Smooth muscle cell (in vitro differentiated cells): Measurements from ENCODE around the gene CCNYL1. TPM values are rescaled to one million over a fixed set of nuclear protein-coding genes. Genes with fewer than 3 reads are reported as not detected.
"Not testable (repeated sequence)": the region's sequence is repeated elsewhere in the genome, so short reads cannot be mapped to it uniquely, and the experiment has no call there.

Experiments
- DNase-seq: peaks from one replicate; lab custom pipeline; 2025; ENCODE audit not compliant: unreplicated experiment; lab: John Stamatoyannopoulos, UW
- H2AFZ ChIP-seq: fragments of 200-600 bp; sonication (generic); 2 replicates; pipeline ENCODE4 v1.6.0; 2016; ENCODE audit warnings: antibody characterized with exemption, low read depth, mild to moderate bottlenecking
- H3F3A ChIP-seq: fragments of 200-600 bp; sonication (generic); 2 replicates; pipeline ENCODE4 v1.6.0; 2017; ENCODE audit warnings: antibody characterized with exemption, low read depth
- H3K27ac ChIP-seq: fragments of 200-600 bp; sonication (generic); 2 replicates; pipeline ENCODE4 v1.5.1; 2016; ENCODE audit warnings: low read depth, mild to moderate bottlenecking
- H3K27me3 ChIP-seq: fragments of 200-600 bp; sonication (generic); 2 replicates; pipeline ENCODE4 v1.6.1; 2016; ENCODE audit warnings: low read depth, mild to moderate bottlenecking
- H3K36me3 ChIP-seq: fragments of 200-600 bp; sonication (generic); 2 replicates; pipeline ENCODE4 v1.5.1; 2016; ENCODE audit warnings: low read depth
- H3K4me1 ChIP-seq: fragments of 200-600 bp; sonication (generic); 2 replicates; pipeline ENCODE4 v1.5.1; 2016; ENCODE audit warnings: low read depth
- H3K4me2 ChIP-seq: fragments of 200-600 bp; sonication (generic); 2 replicates; pipeline ENCODE4 v1.6.0; 2016; ENCODE audit warnings: mild to moderate bottlenecking
- H3K4me3 ChIP-seq: fragments of 200-600 bp; sonication (generic); 2 replicates; pipeline ENCODE4 v1.5.1; 2016; ENCODE audit warnings: mild to moderate bottlenecking
- H3K79me2 ChIP-seq: fragments of 200-600 bp; sonication (generic); 2 replicates; pipeline ENCODE4 v1.6.0; 2016; ENCODE audit warnings: low read depth, mild to moderate bottlenecking
- H3K9ac ChIP-seq: fragments of 200-600 bp; sonication (generic); 2 replicates; pipeline ENCODE4 v1.6.0; 2016; ENCODE audit warnings: low read depth
- H3K9me3 ChIP-seq: fragments of 200-600 bp; sonication (generic); replicated peaks from 2 replicates; pipeline ENCODE4 v1.5.1; 2016; ENCODE audit warnings: low read depth
- H4K20me1 ChIP-seq: fragments of 200-600 bp; sonication (generic); 2 replicates; pipeline ENCODE4 v1.6.0; 2016; ENCODE audit warnings: low read depth
- WGBS: methylation state at CpG from one replicate; pipeline ENCODE4 v1.1.7; 2016; ENCODE audit warnings: low lambda C conversion rate; 5-methylcytosine and 5-hydroxymethylcytosine counted together
- polyA plus RNA-seq: library from polyadenylated mRNA; unstranded; fragments of >200 nt; fragmentation: Nextera tagmentation; extraction: Ambion mirVana; gene quantifications from 2 replicates; pipeline ENCODE4 v1.2.1, GENCODE V29; 2016
- total RNA-seq: library from RNA; depleted of rRNA; stranded (reverse); fragments of >200 nt; gene quantifications from 2 replicates; pipeline ENCODE4 v1.2.3, GENCODE V29; 2014
- TF ChIP-seq, protein P1 (sequence below): fragments of 200-600 bp; sonication (generic); IDR thresholded peaks from 2 replicates; pipeline ENCODE4 v1.5.1; 2017; ENCODE audit warnings: borderline replicate concordance, mild to moderate bottlenecking, antibody characterized with exemption; ENCODE audit not compliant: insufficient read depth, poor library complexity, severe bottlenecking

The CCNYL1 gene
- total and polyA plus RNA-seq, 2 experiments from 2014 or later, result 7.2 to 15.1 TPM

DNA sequence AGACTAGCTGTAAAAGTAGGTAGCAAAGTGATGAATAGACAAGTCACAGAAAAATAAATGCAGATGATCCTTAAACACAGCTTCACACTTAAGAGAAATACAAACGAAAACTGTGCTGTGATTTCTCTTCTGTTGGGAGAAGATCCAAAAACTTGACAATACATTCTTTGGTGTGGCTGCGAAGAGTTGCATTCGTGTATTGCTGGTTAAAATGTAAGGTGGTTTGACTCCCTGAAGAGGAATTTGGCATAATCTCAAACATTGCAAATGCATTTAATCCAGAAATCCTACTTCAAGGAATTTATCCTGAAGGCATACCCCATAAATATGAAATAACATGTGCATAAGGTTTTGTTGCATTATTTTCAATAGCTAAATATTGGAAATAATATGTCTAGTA lies 7.1 kb downstream of the CCNYL1 start:
- Histone ChIP-seq H3K36me3 (no peaks in the 10 kb centered on the region), H4K20me1 (peaks cover 65% of the 10 kb centered on the region), H3K79me2 (peaks cover 42% of the 10 kb centered on the region), H3K27ac (no peak overlapping the region), H3F3A (no peaks in the 10 kb centered on the region), H3K9ac (no peak overlapping the region), H3K4me1 (no peaks in the 10 kb centered on the region), H3K4me2 (no peak overlapping the region), H3K4me3 (no peak overlapping the region), H3K9me3 (no peaks in the 10 kb centered on the region), H3K27me3 (no peaks in the 10 kb centered on the region), H2AFZ (no peak overlapping the region)
- 93% methylated on average over 3 of the region's 3 CpGs for WGBS
- DNase-seq, result no peak
- TF ChIP-seq, protein P1, sequence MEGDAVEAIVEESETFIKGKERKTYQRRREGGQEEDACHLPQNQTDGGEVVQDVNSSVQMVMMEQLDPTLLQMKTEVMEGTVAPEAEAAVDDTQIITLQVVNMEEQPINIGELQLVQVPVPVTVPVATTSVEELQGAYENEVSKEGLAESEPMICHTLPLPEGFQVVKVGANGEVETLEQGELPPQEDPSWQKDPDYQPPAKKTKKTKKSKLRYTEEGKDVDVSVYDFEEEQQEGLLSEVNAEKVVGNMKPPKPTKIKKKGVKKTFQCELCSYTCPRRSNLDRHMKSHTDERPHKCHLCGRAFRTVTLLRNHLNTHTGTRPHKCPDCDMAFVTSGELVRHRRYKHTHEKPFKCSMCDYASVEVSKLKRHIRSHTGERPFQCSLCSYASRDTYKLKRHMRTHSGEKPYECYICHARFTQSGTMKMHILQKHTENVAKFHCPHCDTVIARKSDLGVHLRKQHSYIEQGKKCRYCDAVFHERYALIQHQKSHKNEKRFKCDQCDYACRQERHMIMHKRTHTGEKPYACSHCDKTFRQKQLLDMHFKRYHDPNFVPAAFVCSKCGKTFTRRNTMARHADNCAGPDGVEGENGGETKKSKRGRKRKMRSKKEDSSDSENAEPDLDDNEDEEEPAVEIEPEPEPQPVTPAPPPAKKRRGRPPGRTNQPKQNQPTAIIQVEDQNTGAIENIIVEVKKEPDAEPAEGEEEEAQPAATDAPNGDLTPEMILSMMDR, result no peak

DNA sequence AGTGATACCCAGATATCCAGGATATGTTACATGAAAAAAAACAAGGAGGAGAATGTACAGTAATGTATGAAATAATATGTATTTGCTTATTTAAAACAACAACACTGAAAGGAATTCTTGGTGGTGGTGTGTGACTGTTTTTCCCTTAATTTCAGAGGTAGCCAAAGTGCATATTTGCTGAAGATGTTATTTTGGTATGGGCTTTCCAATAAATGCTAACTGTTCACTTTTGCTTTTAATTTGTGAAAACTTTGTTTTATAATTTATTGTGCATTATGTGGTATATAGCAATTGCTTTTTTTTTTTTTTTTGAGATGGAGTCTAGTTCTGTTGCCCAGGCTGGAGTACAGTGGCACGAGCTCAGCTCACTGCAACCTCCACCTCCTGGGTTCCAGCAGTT lies 7.6 kb downstream of the CCNYL1 start:
- TF ChIP-seq, protein P1, result no peak
- DNase-seq, result no peak
- H3K27me3 ChIP-seq, result no peaks in the 10 kb centered on the region
- H3K4me2 ChIP-seq, result no peak overlapping the region
- H4K20me1 ChIP-seq, result peaks cover 63% of the 10 kb centered on the region
- no peaks in the 10 kb centered on the region for H3K36me3 ChIP-seq
- no peaks in the 10 kb centered on the region for H3K9me3 ChIP-seq
- no peak overlapping the region for H2AFZ ChIP-seq
- H3F3A ChIP-seq, result no peaks in the 10 kb centered on the region
- no peak overlapping the region for H3K9ac ChIP-seq
- H3K4me1 ChIP-seq, result no peaks in the 10 kb centered on the region
- H3K27ac ChIP-seq, result no peak overlapping the region
- H3K4me3 ChIP-seq, result no peak overlapping the region
- H3K79me2 ChIP-seq, result peaks cover 38% of the 10 kb centered on the region
- 100% methylated on average over 1 of the region's 1 CpG for WGBS

DNA sequence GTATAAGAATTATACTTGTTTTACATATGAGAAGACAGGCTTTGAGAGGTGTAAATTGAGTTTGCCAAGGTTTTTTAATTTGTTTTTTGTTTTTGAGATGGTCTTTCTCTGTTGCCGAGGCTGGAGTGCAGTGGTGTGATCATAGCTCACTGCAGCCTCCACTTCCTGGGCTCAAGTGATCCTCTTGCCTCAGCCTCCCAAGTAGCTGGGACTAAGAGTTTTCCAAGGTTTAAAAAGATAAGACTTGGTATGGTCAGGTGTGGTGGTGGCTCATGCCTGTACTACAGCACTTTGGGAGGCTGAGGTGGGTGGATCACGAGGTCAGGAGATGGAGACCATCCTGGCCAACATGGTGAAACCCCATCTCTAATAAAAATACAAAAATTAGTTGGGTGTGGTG lies 8.2 kb downstream of the CCNYL1 start:
- not testable (repeated sequence) for H3K9ac ChIP-seq, H2AFZ ChIP-seq, H3K9me3 ChIP-seq, H3K27me3 ChIP-seq, H3K4me3 ChIP-seq, H3K4me1 ChIP-seq, H3K36me3 ChIP-seq, H3K4me2 ChIP-seq, H3K27ac ChIP-seq, H3F3A ChIP-seq, DNase-seq
- H3K79me2 ChIP-seq, result peaks cover 38% of the 10 kb centered on the region
- 96% methylated on average over 2 of the region's 2 CpGs for WGBS
- peaks cover 65% of the 10 kb centered on the region for H4K20me1 ChIP-seq

DNA sequence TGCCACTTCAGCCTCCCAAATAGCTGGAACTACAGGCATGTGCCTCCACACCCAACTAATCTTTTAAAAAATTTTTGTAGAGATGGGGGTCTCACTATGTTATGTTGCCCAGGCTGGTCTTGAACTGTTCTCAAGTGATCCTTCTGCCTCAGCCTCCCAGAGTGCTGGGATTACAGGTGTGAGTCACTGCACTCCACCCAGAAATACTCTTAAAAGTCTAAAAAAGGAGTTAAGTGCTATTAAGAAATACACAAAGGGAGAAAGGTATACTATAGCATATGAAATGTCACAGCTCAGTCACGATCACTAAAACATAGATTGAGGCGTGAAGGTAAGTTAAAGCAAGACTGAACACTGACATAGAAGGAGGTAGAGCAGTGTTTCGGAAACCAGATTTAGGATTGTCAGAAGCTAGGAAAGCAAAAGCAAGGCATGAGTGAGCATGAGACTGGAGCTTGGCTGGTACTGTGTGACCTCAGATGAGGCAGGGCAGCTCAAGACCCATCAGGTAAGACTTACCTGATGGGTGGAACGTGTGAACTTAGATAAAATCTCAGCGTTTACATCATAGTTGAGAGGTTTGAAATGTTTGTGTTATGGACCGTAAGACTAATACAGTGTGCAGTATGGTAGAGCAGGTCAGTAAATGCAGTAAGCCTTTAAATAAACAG lies 9.2 kb downstream of the CCNYL1 start:
- Histone ChIP-seq H3F3A (no peaks in the 10 kb centered on the region), H3K27me3 (no peaks in the 10 kb centered on the region), H3K27ac (no peak overlapping the region), H3K9me3 (no peaks in the 10 kb centered on the region), H3K4me1 (no peaks in the 10 kb centered on the region), H3K36me3 (no peaks in the 10 kb centered on the region), H3K79me2 (peaks cover 38% of the 10 kb centered on the region), H4K20me1 (peaks cover 68% of the 10 kb centered on the region), H3K4me2 (no peak overlapping the region), H2AFZ (no peak overlapping the region), H3K4me3 (no peak overlapping the region), H3K9ac (no peak overlapping the region)
- 75% methylated on average over 6 of the region's 6 CpGs for WGBS
- TF ChIP-seq, protein P1, result no peak
- DNase-seq, result no peak
